Astrocyte of the spinal cord (primary cell): ENCODE measurements around the gene UTP20.
"Not testable (repeated sequence)": the region's sequence is repeated elsewhere in the genome, so short reads cannot be mapped to it uniquely, and the experiment has no call there.

Experiments used
- DNase-seq: peaks from one replicate; pipeline ENCODE4 v3.0.0; 2011; ENCODE audit warnings: low read depth, low spot score
- H3K4me3 ChIP-seq: 2 replicates; pipeline ENCODE4 v1.5.1; 2011; ENCODE audit warnings: low read depth, mild to moderate bottlenecking, low read length, moderate library complexity
- in situ Hi-C: cut with HindIII; loops from 2 replicates; pipeline ENCODE4 v1.10.0; 2017; ENCODE audit warnings: low sequenced_read_pairs
- TF ChIP-seq, protein P1 (sequence below): IDR thresholded peaks from 2 replicates; pipeline ENCODE4 v1.5.1; 2012; ENCODE audit warnings: low read depth, mild to moderate bottlenecking, low read length, inconsistent platforms

The UTP20 gene

DNA sequence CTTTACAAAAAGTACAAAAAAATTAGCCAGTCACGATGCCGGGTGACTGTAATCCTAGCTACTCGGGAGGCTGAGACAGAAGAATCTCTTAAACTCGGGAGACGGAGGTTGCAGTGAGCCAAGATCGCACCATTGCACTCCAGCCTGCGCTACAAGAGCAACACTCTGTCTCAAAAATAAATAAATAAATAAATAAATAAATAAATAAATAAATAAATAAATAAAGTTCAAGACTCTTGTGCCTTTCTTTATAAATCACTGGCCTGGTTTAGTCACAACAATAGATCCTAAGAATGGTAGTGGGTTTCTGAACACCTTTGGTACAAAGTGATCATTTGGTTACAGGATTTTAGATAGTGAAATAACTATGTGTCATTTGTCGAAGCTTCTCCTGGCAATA, 81.5 kb downstream of the UTP20 start:
- no peak overlapping the region for H3K4me3 ChIP-seq
- in situ Hi-C loops, result no loop called here
- TF ChIP-seq, protein P1, sequence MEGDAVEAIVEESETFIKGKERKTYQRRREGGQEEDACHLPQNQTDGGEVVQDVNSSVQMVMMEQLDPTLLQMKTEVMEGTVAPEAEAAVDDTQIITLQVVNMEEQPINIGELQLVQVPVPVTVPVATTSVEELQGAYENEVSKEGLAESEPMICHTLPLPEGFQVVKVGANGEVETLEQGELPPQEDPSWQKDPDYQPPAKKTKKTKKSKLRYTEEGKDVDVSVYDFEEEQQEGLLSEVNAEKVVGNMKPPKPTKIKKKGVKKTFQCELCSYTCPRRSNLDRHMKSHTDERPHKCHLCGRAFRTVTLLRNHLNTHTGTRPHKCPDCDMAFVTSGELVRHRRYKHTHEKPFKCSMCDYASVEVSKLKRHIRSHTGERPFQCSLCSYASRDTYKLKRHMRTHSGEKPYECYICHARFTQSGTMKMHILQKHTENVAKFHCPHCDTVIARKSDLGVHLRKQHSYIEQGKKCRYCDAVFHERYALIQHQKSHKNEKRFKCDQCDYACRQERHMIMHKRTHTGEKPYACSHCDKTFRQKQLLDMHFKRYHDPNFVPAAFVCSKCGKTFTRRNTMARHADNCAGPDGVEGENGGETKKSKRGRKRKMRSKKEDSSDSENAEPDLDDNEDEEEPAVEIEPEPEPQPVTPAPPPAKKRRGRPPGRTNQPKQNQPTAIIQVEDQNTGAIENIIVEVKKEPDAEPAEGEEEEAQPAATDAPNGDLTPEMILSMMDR, result no peak
- DNase-seq, result no peak

DNA sequence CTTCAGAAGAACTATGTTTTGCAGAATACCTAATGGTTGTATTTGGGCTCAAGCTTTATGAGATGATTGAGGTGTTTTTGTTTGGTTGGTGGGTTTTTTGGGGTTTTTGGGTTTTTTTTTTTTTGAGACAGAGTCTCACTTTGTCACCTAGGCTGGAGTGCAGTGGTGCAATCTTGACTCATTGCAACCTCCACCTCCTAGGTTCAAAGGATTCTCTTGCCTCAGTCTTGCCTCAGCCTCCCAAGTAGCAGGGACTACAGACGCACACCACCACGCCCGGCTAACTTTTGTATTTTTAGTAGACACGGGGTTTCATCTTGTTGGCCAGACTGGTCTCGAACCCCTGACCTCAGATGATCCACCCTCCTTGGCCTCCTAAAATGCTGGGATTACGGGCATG, 88.1 kb downstream of the UTP20 start:
- no peak overlapping the region for H3K4me3 ChIP-seq
- no peak for DNase-seq
- TF ChIP-seq, protein P1, result no peak
- in situ Hi-C loops, result no loop called here

DNA sequence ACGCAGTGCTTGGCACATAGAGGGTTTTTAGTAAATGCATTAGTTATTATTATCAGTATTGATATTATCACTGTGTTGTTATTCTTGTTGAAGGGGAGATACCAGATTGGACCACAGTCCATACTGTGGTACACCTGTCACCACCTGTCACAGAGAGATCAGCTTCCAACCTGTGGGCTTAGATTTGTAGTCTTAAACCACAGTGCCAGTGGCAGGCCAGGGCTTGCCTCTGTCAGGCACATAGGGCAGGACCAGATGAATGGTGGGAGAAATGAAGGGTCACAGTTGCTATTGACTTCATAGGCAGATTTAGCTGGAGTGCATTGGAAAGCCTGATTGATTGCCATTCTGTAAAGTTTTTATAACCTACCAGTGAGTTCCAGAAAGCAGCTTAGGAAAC, 92.5 kb downstream of the UTP20 start:
- in situ Hi-C loops, result no loop called here
- TF ChIP-seq, protein P1, result no peak
- no peak for DNase-seq
- H3K4me3 ChIP-seq, result no peak overlapping the region

DNA sequence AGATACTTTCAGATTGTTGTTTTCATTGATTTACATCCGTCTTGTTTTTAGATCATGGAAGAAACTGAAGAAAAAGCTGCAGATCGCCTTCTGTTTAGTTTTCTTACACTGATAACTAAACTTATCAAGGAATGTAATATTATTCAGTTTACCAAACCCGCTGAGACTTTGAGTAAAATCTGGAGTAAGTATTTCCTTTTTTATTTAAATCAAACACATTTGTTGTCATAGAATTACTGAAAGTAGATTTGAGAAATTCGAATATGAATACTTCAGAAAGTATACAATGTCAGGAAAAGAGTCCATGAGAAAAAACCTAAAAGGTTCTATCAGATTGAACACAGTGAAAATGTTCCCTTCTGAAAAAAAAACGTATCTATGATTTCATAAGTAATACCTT, 95.7 kb downstream of the UTP20 start:
- H3K4me3 ChIP-seq, result no peak overlapping the region
- TF ChIP-seq, protein P1, result no peak
- DNase-seq, result no peak
- in situ Hi-C loops, result no loop called here

DNA sequence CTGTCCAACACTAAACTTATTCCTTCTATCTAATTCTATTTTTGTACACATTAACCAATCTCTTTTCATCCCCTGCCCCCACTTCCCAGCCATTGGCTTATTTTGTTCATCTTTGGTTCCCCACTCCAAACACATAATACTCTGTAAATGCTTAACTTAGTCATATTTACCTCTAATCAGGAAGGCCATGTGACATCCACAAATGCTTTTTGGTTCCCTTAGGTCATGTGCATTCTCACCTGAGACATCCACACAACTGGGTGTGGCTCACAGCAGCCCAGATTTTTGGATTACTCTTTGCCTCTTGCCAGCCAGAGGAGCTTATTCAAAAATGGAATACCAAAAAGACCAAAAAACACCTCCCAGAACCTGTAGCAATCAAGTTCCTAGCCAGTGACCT, 99.2 kb downstream of the UTP20 start:
- TF ChIP-seq, protein P1, result no peak
- in situ Hi-C loops, result no loop called here
- no peak overlapping the region for H3K4me3 ChIP-seq
- DNase-seq, result no peak

DNA sequence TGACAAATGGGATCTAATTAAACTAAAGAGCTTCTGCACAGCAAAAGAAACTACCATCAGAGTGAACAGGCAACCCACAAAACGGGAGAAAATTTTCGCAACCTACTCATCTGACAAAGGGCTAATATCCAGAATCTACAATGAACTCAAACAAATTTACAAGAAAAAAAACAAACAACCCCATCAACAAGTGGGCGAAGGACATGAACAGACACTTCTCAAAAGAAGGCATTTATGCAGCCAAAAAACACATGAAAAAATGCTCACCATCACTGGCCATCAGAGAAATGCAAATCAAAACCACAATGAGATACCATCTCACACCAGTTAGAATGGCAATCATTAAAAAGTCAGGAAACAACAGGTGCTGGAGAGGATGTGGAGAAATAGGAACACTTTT, 111.3 kb downstream of the UTP20 start:
- H3K4me3 ChIP-seq, DNase-seq, in situ Hi-C loops: not testable (repeated sequence)

DNA sequence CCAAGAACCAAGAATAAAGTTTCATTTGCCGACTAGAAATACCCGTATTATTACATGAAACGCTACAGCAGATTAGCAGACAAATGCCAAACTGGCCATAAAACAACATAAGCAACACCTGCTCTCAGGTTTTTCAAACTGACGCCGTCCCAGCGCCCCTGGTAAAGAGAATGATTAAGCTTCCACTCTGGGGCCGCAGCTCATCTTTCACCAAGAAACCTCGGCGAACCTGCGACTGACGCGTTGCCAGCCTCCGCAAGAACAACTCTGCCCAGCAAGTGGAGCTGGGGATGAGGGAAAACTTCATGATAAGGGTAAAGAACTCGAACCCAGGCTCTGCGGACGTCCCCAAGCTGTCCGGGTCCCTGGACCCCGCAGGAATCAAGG, 127.1 kb downstream of the UTP20 start:
- TF ChIP-seq, protein P1, result no peak
- in situ Hi-C loops, result no loop called here
- no peak for DNase-seq

More for the DNA sequence above, 127.1 kb downstream of the UTP20 start:
- peak overlapping the region; percentile 93 for H3K4me3 ChIP-seq
